Mesothelial cell of epicardium (in vitro differentiated cells): Measurements from ENCODE around the gene BTLA. TPM values are rescaled to one million over a fixed set of nuclear protein-coding genes. Genes with fewer than 3 reads are reported as not detected.
"Not testable (repeated sequence)": the region's sequence is repeated elsewhere in the genome, so short reads cannot be mapped to it uniquely, and the experiment has no call there.

Experiments used
- DNase-seq, 2 experiments: peaks; one replicate each; pipeline ENCODE4 v3.0.0; 2021; ENCODE audit warnings: low spot score in 2 of 2; ENCODE audit not compliant: unreplicated experiment in 2 of 2
- H3K27ac Mint-ChIP-seq: 2 replicates; pipeline ENCODE4 v1.8.0; 2021; ENCODE audit warnings: mixed read lengths
- H3K27me3 Mint-ChIP-seq: 2 replicates; pipeline ENCODE4 v1.8.0; 2021; ENCODE audit warnings: low read depth, mixed read lengths
- H3K36me3 Mint-ChIP-seq: 2 replicates; pipeline ENCODE4 v1.8.0; 2021; ENCODE audit warnings: mixed read lengths
- H3K4me1 Mint-ChIP-seq: 2 replicates; pipeline ENCODE4 v1.8.0; 2021; ENCODE audit warnings: mixed read lengths
- H3K4me3 Mint-ChIP-seq: 2 replicates; pipeline ENCODE4 v1.8.0; 2021; ENCODE audit warnings: mild to moderate bottlenecking, moderate library complexity, mixed read lengths
- H3K9me3 Mint-ChIP-seq: 2 replicates; pipeline ENCODE4 v1.8.0; 2021; ENCODE audit warnings: mixed read lengths
- total RNA-seq: library from RNA; stranded (reverse); gene quantifications from 3 replicates; pipeline ENCODE4 v1.2.1, GENCODE V29; 2021
- TF ChIP-seq, protein P1 (sequence below): fragments of 200-600 bp; sonication (generic); IDR thresholded peaks from one replicate; pipeline ENCODE4 v1.5.0; 2021; ENCODE audit warnings: antibody characterized with exemption; ENCODE audit not compliant: unreplicated experiment

BTLA gene
- not detected in 3 replicates for total RNA-seq

DNA sequence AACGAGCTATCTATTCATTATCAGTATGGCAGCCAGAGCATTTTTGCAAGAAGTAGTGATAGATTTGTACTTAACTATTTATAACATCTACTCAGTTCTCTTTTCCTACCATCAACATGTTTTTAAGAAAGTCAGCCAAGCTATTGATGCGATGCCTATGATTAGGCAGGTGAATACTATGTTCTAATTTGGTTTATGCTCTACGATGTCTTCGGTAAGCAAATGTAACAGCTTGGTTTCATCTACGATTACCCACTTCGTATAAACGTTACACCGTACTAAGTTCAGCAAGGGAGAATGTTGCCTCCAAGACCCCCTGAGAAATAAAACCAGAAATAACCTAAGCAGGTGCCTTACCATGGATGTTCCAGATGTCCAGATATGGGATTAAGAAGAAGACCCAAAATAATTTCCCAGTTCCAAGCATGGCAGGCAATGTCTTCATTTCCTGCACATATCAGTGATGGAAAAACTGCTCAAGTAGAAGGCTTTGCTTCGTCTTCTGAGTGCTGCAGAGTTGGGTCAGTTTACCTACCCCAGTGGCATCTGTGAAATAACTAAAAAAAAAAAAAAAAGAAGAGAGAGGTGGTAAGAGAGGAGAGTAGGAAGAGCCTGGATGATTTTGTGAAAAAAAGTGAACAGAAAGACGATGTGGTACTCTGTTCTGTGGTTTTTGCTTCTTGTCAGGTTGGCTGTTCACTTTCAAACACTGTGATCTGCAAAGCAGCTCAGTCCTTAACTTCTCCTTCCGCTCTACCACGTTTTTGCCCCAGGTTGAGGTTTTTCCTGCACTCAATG lies at the start of gene BTLA:
TSS of gene BTLA (minus strand) at position 559 of the 798 bp plus-strand sequence. CDS start at position 445, 114 bp downstream.
- peaks cover 8% of the 10 kb centered on the region for H3K4me1 Mint-ChIP-seq
- H3K9me3 Mint-ChIP-seq: peaks cover 5% of the 10 kb centered on the region
- H3K27ac Mint-ChIP-seq: no peak within 1 kb of the TSS
- H3K27me3 Mint-ChIP-seq: no peaks in the 10 kb centered on the region
- TF ChIP-seq, protein P1, sequence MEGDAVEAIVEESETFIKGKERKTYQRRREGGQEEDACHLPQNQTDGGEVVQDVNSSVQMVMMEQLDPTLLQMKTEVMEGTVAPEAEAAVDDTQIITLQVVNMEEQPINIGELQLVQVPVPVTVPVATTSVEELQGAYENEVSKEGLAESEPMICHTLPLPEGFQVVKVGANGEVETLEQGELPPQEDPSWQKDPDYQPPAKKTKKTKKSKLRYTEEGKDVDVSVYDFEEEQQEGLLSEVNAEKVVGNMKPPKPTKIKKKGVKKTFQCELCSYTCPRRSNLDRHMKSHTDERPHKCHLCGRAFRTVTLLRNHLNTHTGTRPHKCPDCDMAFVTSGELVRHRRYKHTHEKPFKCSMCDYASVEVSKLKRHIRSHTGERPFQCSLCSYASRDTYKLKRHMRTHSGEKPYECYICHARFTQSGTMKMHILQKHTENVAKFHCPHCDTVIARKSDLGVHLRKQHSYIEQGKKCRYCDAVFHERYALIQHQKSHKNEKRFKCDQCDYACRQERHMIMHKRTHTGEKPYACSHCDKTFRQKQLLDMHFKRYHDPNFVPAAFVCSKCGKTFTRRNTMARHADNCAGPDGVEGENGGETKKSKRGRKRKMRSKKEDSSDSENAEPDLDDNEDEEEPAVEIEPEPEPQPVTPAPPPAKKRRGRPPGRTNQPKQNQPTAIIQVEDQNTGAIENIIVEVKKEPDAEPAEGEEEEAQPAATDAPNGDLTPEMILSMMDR: no peak
- no peak for DNase-seq
- no peak within 1 kb of the TSS for H3K4me3 Mint-ChIP-seq
- H3K36me3 Mint-ChIP-seq: no peaks in the 10 kb centered on the region

DNA sequence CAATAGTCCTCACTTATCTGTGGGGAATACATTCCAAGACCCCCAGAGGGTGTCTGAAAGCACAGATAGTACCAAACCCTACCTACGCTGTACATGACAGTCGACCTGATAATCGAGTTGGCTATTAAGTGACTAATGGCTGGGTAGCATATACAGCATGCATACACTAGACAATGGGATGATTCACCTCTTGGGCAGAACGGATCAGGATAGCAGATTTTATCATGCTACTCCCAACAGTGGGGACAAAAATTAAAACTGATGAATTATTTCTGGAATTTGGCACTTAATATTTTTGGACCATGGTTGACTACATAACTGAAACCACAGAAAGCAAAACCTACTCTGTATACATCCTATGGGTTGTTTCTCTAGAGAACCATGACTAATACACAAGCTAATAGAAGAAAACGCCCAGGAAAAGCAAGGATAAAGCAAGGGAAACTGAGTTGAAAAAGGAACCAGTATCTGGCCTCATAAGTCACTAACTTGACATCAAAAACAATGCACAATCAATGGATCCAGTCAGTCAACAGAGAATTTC lies 47.0 kb upstream of the BTLA start:
- H3K27ac Mint-ChIP-seq: no peak overlapping the region
- no peak for DNase-seq
- no peaks in the 10 kb centered on the region for H3K27me3 Mint-ChIP-seq
- H3K36me3 Mint-ChIP-seq: peaks cover 16% of the 10 kb centered on the region
- H3K4me3 Mint-ChIP-seq: no peak overlapping the region
- TF ChIP-seq, protein P1: no peak
- H3K4me1 Mint-ChIP-seq: no peaks in the 10 kb centered on the region
- H3K9me3 Mint-ChIP-seq: no peaks in the 10 kb centered on the region

DNA sequence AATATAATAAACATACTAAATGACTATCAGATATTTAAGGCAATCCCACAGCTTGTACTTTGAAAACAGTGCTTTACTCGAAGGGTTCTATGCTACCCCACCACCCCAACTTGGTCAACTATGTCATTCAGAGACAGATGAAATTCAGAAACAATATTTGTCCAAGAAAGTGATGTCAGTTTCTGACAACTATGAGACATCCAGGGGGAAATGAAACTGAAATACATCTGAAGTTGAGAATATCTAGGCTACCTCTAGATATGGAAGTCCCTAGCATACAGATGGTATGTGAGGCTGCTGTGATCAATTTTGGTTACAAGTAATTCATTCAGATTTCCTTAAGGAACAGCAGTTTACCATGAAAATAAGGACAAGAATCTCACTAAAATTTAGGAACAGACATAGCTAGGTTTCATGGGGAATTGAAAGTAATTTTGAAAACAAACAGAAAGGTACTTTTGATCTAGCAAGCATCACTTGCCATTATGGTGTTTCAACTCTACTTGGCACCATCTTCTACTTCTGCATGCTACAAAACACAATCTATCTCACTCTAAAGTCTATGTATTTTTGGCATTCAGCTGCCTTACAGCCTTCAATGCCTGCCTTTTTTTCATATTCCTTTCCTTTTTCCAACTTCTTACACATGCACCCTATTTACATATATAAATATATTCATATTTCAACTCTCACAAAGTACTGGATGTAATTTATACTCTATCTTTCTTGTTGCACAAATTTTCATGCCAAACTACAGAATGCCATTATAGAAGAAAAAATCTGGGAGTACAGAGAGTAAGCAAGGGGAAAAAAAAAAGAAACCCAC lies 40.8 kb upstream of the BTLA start:
- DNase-seq: no peak
- Mint-ChIP-seq H3K27me3 (no peaks in the 10 kb centered on the region), H3K4me1 (no peaks in the 10 kb centered on the region), H3K27ac (no peak overlapping the region), H3K9me3 (no peaks in the 10 kb centered on the region), H3K4me3 (no peak overlapping the region), H3K36me3 (peaks cover 17% of the 10 kb centered on the region)
- TF ChIP-seq, protein P1: no peak

- Mint-ChIP-seq H3K36me3 (peaks cover 29% of the 10 kb centered on the region), H3K9me3 (no peaks in the 10 kb centered on the region), H3K4me1 (no peaks in the 10 kb centered on the region), H3K27ac (no peak overlapping the region), H3K4me3 (no peak overlapping the region), H3K27me3 (no peaks in the 10 kb centered on the region)
- TF ChIP-seq, protein P1: peak; percentile 92
- DNase-seq: no peak
Measured at GRCh38 chr3:112531358-112531781, 32.1 kb upstream of the BTLA start.

- H3K27ac Mint-ChIP-seq: no peak overlapping the region
- no peaks in the 10 kb centered on the region for H3K27me3 Mint-ChIP-seq
- DNase-seq: no peak
- H3K9me3 Mint-ChIP-seq: no peaks in the 10 kb centered on the region
- H3K36me3 Mint-ChIP-seq: peaks cover 26% of the 10 kb centered on the region
- H3K4me3 Mint-ChIP-seq: no peak overlapping the region
- no peaks in the 10 kb centered on the region for H3K4me1 Mint-ChIP-seq
- TF ChIP-seq, protein P1: no peak
Measured at GRCh38 chr3:112530573-112530972, 31.3 kb upstream of the BTLA start.

GRCh38 chr3:112524127-112524526 lies 24.9 kb upstream of the BTLA start:
- H3K36me3 Mint-ChIP-seq: peaks cover 30% of the 10 kb centered on the region
- not testable (repeated sequence) for H3K4me3 Mint-ChIP-seq, H3K27me3 Mint-ChIP-seq, H3K9me3 Mint-ChIP-seq, H3K4me1 Mint-ChIP-seq, H3K27ac Mint-ChIP-seq, DNase-seq
